Measurements from ENCODE around the gene HSBP1.
A peak's percentile ranks its signal among the peaks of the same experiment; 100 is the strongest.

HSBP1 gene

GRCh38 chr16:83792391-83792790 lies 15.4 kb upstream of the HSBP1 start:
- H3K4me3 ChIP-seq (ENCODE audit: low read length) = no peak overlapping the region
- no peak for TF ChIP-seq ZNF274 (IDR thresholded peaks at IDR 0.05; ENCODE audit: low read depth, low read length)

GRCh38 chr16:83793179-83793578 lies 14.6 kb upstream of the HSBP1 start:
- TF ChIP-seq ZNF274 (IDR thresholded peaks at IDR 0.05; ENCODE audit: low read depth, low read length) = no peak
- no peak overlapping the region for H3K4me3 ChIP-seq (ENCODE audit: low read length)

DNA sequence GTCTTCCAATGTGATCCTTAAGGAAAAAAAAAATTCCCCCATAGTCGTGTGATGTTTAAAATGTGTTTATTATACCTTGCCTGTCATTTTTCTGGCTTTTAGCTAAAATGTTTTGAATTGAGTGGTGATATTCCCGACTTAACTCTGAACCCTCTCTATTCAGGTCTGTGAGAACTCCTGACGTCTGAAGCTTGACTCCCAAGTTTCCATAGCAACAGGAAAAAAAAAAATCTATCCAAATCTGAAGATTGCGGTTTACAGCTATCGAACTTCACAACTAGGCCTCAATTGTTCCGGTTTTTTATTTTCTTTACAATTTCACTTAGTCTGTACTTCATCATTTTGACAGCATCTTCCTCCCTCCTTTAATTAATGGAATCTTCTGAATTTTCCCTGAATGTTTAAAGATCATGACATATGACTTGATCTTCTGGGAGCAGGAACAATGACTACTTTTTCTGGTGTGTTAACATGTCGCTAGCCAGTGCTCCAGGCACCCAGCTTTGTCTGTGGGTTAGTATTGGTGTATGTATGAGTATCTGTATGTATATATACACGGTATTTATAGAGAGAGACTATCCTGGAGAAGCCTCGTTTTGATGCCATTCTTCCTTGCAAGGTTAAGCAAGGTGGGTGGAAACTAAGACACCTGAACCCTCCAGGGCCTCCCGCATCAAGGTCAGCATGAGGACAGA lies 12.8 kb upstream of the HSBP1 start:
- TF ChIP-seq ZNF274 (IDR thresholded peaks at IDR 0.05; ENCODE audit: low read depth, low read length) = no peak
- no peak overlapping the region for H3K4me3 ChIP-seq (ENCODE audit: low read length)

DNA sequence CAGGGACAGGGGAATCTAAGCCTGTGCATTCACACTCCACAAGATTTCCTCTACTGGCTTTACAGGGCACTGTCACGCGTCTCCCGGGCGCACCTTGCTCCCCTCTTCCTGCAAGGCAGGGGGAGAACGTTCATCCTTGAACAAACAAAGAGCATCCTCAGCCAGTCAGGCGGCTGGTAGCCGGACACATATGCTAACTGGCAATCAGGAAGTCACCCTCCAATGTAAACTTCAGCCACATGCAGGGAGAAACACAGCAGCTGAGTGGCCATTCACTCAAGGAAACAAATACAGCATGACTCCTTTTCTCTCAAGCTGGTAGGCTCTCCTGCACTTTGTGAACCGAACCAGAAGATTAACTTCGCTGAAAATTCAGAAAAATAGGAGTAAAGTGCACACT lies 10.8 kb upstream of the HSBP1 start:
- no peak for TF ChIP-seq ZNF274 (IDR thresholded peaks at IDR 0.05; ENCODE audit: low read depth, low read length)
- H3K4me3 ChIP-seq (ENCODE audit: low read length) = no peak overlapping the region

- TF ChIP-seq ZNF274 (IDR thresholded peaks at IDR 0.05; ENCODE audit: low read depth, low read length) = no peak
- H3K4me3 ChIP-seq (ENCODE audit: low read length) = no peak overlapping the region
These were observed 8.4 kb upstream of the HSBP1 start for GRCh38 chr16:83799336-83799735.

GRCh38 chr16:83802135-83802534 lies 5.6 kb upstream of the HSBP1 start:
- no peak for TF ChIP-seq ZNF274 (IDR thresholded peaks at IDR 0.05; ENCODE audit: low read depth, low read length)
- H3K4me3 ChIP-seq (ENCODE audit: low read length) = no peak overlapping the region

- TF ChIP-seq ZNF274 (IDR thresholded peaks at IDR 0.05; ENCODE audit: low read depth, low read length) = no peak
- no peak overlapping the region for H3K4me3 ChIP-seq (ENCODE audit: low read length)
These were observed 5.1 kb upstream of the HSBP1 start for GRCh38 chr16:83802554-83803205.

- no peak for TF ChIP-seq ZNF274 (IDR thresholded peaks at IDR 0.05; ENCODE audit: low read depth, low read length)
- no peak overlapping the region for H3K4me3 ChIP-seq (ENCODE audit: low read length)
These were observed 4.0 kb upstream of the HSBP1 start for GRCh38 chr16:83803811-83804210.

DNA sequence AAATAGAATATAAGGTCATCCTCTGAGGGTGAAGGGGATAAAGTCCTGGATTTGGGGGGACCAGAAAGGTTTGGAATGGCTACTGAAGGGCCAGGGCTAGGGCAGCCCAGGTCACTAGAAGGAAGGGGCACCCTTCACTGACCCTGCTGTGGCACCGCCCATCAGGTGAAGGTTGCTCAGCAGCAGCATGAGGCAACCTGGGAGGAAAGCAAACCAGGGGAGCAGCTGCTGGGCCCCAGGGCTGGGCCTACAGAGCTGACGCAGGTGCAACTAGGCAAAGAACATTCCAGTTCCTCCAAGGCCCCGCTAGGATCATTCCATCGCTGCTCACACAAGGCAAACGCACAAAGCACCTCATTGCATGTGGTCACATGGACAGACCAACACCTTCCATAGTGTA lies 3.4 kb upstream of the HSBP1 start:
- no peak for TF ChIP-seq ZNF274 (IDR thresholded peaks at IDR 0.05; ENCODE audit: low read depth, low read length)

DNA sequence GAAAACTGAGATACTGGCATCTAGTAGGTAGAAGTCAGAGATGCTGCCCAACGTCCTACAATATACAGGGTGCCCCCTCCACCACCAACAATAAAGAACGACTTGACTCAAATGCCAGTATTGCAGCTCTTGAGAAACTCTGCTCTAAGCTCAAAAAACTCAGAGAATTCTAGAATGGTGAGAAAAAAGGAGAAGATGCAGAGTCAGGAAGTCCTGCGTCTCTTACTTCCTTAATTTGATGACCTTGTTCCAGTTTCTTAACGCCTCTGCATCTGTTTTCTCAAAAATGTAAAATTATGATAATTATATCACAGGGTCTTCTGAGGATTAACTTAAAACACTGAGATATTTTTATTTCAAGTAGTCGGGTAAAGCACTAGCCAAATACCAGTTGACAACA lies 1.7 kb upstream of the HSBP1 start:
- TF ChIP-seq ZNF274 (IDR thresholded peaks at IDR 0.05; ENCODE audit: low read depth, low read length) = no peak
- H3K4me3 ChIP-seq (ENCODE audit: low read length) = no peak overlapping the region

More for the DNA sequence above, 3.4 kb upstream of the HSBP1 start:
- no peak overlapping the region for H3K4me3 ChIP-seq (ENCODE audit: low read length)

- no peak overlapping the region for H3K4me3 ChIP-seq (ENCODE audit: low read length)
- no peak for TF ChIP-seq ZNF274 (IDR thresholded peaks at IDR 0.05; ENCODE audit: low read depth, low read length)
These were observed 1.0 kb upstream of the HSBP1 start for GRCh38 chr16:83806731-83807130.

DNA sequence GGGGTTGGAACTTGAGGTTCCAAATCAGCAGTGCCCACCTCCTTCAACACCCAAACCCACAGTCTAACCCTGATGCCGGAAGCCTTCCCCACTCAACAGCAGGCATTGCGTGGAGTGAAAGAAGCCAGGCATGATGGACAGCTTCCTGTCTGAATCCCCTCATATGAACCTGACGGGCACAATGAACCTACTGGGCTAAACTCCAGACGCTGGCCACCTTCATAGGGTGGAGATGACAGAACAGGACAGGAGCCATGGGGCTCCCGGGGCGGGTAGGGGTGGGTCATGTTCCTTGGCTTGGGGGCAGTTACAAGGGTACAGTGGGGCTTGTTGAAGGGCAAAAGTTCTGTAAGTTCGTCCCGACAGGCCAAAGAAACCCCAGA lies 460 bp upstream of the HSBP1 start:
- TF ChIP-seq ZNF274 (IDR thresholded peaks at IDR 0.05; ENCODE audit: low read depth, low read length) = no peak
- H3K4me3 ChIP-seq (ENCODE audit: low read length) = no peak overlapping the region

DNA sequence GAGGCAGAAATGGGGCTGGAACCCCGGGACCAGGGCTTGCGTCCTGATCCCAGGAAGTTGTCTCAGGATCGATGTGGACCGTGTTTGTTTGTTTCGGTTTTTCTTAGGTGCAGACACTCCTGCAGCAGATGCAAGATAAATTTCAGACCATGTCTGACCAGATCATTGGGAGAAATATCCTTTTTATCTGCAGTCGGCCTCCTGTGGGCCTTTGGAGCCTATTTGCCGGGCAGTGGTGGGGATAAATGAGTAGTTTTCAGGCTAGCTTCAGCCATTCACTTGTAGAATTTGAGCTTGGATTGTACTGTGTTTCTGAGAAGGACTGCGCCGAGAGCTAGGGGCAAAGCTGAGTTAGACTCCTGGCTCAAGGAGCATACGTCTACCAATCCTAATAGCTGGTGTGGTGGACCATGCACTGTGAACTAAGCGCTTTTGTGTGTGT lies 816 bp downstream of the HSBP1 start:
- peak overlapping the region; percentile 85 for H3K4me3 ChIP-seq (ENCODE audit: low read length)
- no peak for TF ChIP-seq ZNF274 (IDR thresholded peaks at IDR 0.05; ENCODE audit: low read depth, low read length)

DNA sequence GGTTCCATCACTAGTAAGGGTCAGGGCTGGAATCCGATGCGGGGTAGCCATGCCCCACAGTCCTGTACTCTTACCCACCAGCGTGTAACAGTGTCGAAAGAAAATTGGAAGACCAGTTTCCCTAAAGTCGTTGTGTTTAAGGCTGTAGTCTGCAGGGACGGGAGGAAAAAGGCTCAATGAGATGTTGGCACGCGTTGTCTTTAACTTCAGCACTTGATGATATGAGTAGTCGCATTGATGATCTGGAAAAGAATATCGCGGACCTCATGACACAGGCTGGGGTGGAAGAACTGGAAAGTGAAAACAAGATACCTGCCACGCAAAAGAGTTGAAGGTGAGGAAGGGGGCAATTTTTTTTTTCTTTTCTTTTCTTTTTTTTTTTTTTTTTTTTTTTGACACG lies 1.3 kb downstream of the HSBP1 start:
- no peak for TF ChIP-seq ZNF274 (IDR thresholded peaks at IDR 0.05; ENCODE audit: low read depth, low read length)
- H3K4me3 ChIP-seq (ENCODE audit: low read length) = peak overlapping the region; percentile 85

GRCh38 chr16:83810901-83811300 lies 3.1 kb downstream of the HSBP1 start:
- no peak overlapping the region for H3K4me3 ChIP-seq (ENCODE audit: low read length)
- TF ChIP-seq ZNF274 (IDR thresholded peaks at IDR 0.05; ENCODE audit: low read depth, low read length) = no peak

Data from GM08714 (cell line).